Measurements from ENCODE around the gene ZNF777.

ZNF777 gene

DNA sequence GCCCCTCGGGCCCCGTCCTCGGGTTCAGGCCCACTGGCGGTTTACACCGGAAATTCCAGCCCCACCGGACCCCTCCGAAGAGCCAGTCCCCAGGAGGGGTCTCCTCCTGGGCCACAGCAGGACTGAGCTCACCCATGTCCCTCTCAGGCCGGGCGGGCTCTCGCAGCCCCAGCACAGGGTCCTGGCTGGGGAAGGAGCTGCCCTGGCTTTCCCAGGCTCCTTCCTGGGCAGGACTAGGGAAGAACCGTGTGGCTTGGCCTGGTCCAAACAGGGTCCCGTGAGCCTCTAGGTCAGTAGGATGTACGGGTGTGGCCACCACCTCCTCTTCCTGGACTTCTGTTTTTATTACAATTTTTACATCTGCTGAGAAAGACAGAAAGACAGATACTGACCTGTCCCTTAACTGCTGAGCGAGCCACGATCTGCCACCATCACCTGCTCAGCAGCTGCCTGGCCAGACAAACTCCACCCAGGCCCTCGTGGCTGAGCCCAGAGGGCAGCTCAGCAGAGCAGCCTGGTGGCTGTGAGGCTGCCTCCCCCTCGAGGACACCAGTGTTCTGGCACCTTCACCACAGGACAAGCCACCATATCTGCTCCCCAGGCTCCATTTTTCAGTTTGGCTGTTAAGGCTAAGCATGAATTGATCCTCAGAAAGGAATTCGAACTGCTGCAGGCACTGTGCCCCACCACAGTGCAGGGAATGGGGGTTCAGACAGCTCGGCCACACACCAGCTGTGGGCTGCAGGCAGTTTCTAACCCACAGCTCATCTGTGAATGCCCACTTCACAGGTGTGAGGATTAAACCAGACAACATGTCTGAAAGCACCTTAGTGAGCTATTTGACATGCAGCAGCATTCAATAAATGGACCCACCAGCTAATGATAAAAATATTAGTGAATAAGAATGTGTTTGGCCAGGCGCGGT, 14.5 kb upstream of the ZNF777 start:
- DNase-seq: no peak

DNA sequence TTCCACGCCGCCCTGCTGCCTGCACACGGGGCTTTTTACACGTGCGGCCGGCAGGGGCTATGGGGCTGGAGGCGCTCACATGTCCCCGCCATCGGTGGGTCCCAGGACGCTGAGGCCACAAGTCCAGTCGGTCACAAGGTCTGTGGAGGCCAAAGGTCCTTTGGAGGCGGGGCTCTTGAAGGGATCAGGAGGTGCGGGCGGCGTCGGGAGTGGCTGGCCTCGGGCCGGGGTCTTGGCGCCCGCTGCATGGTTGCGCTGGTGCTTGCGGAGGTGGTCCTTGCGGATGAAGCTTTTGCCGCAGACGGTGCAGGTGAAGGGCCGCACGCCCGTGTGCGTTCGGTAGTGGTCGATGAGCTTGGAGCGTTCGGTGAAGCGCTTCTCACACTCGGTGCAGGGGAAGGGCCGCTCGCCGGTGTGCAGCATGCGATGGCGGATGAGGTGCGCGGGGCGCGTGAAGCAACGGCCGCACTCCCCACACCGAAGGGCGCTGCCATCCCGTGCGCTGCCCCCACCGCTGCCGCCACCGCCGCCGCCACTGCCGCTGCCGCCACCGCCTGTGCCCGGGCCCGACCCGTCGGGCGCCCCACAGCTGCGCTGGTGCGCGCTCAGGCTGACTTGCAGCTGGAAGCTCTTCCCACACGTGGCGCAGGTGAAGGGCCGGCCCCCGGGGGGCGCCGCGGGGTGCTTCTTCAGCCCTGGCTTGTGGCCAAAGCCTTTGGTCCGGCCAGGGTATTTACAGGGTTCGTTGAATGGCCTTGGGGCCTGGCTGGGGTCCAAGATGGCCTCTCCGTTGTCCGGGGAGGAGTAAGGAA, 13.7 kb upstream of the ZNF777 start:
- no peak for DNase-seq

DNA sequence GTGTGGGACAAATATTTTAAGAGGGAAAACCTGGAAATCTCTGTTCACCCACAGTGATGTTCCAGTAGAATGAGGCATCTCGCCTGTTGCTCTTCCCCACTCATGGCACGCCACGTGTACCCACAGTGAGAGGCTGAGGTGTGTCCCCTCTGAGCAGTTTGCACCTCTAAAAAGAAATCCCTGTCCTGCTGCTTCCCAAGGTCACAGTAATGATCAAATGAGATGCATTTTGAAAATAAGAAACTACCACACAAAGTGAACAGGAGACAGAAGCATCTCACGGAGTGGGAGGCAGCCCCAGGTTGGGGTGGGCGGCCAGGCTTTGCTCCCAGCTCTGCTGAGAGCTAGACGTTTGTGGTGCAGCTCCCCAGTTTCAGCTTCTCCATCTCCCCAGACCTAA, 12.4 kb upstream of the ZNF777 start:
- no peak for DNase-seq

DNA sequence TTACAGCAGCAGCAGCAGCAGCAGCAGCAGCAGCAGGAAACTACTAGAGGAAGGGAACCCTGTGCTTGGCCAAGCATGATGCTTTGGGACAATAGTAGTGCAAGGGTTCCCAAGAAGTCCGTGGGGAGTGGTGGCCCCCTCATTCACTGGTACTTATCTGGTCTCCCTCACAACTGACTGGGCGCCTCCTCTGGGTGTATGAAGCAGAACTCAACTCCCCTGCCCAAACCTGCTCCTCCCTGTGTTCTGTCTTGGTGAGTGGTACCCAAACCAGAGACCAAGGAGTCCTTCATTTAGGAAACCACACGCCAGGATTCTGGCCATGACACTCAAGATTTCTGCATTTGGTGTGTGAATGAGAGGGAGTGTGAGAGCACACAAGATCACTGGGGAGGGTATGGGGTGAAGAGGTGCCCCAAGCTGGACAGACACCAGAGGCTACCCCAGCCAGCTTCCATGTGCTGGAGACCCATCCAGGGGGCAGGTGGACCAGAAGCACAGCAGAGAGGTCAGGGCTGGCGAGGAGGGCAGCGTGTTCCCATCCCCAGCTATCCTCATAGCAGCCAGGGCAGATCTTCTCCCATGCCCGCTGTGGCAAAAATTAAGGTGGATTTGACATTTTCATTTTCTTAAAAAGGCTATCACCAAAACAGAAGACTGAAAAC, 10.6 kb upstream of the ZNF777 start:
- no peak for DNase-seq

DNA sequence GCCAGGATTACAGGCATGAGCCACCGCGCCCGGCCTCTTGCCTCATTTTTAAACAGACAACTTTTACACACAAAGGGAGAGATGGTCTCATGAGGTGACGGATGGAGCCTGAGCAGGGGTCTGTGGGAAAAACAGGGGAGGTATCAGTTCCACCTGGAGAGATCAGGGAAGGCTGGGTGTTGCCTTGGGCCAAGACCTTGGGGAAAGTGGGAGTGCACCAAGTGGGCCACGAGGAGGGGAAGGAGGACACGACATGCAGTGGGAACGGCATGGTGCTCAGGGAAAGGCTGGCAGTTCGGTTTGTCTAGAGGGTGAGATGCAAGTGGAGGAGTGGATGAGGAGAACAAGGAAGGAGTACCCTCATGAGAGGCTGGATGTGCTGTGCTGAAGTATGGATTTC, 8.9 kb upstream of the ZNF777 start:
- DNase-seq: no peak

DNA sequence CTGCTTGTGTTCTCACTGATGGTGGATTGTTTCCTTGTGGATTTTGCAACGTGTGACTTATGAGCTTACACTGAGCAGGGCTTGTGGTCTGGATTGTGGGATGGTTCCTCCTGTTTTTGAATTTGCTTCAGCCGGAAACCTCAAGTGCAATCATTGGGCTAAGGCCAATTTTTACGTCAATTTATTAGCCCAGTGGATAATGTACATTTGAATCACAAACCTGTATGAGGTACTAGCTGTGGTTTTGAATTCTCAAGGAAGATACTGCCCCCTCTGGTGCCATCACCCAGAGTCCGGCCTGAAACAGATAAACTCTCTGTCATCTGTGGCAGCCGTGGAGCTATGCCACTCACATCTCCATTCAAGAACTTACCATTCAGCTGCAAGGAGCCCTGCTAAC, 7.3 kb upstream of the ZNF777 start:
- no peak for DNase-seq

DNA sequence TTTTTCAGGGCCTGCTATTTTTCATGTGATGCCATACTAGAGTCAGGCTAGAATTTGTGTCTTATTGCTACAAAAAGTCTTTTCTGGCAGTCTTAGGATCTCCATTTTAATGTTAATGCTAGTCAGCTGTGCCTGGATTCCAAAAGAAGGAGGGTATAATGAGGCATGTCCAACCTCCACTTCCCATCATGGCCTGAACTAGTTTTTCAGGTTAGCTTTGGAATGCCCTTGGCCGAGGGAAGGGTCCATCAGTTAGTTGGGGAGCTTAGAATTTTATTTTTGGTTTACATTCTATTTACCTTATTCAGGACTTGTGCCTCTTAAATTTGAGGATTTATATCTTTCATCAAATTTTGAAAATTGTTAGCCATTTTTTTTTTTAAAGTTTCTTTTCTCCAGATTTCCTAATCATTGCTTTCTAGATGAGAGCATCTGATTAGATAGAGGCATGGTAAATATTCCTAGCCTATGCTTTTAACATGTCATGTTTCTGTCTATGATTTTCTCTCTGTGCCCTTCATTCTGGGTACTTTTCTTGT, 6.5 kb upstream of the ZNF777 start:
- no peak for DNase-seq

DNA sequence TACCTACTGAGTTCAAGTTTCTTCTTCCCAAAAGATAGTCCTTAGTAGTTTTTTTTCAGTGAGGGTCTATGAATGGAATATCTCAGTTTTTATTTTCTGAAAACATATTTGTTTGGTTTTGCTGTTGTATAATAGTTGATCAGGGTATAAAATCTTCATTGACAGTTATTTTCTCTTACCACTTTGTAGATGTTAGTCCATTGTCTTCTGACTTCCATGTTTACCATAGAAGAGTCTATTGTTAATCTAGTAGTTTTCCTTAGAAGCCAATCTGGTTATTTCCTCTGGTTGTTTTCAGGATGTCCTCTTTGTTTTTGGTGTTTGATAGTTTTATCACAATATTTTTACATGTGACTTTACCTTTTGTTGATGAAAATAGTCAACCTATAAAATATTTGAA, 5.5 kb upstream of the ZNF777 start:
- DNase-seq: no peak

DNA sequence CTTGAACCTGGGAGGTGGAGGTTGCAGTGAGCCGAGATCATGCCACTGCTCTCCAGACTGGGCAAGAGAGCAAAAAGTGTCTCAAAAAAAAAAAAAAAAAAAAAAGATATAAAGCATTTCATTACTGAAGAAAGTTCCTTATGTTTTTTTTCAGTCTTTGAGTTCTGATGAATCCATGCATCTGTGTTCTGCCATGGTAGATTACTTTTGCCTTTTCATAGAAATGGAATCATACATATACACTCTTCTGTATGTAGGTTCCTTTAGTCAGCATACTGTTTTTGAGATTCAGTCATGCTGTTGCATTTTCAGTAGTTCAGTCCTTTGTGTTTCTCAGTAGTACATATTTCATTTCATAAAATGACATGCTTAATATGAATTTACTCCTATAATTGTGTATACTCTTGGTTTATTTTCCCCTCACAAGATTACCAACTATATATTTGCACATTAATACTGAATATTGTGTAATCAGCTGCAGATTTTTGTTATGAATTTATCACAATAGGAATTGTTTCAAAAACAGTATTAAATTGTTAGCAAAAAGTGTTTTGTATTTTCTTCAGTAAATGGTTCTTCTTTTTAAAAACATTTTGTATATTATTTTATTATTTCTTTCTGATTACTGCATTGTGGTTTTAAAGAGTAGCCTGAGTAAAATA, 2.8 kb upstream of the ZNF777 start:
- DNase-seq: no peak

DNA sequence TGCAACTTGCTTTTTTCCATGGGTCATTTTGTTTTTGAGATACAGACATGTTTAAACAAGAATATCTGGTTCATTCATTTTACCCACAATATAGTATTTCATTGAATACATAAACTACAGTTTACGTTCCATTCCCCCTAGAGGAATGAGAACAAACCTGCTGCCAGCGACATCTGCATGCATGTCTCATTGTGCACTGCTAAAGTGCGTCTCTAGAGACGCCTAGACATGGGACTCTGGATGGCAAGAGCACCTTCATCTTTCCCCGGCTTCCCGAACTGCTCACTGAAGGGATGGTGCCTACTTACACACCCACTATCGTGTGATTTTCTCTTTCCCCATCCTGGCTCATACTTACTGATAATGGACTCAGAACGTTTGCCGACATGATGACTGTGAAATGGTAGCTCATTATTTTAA, 1.2 kb upstream of the ZNF777 start:
- DNase-seq: no peak

DNA sequence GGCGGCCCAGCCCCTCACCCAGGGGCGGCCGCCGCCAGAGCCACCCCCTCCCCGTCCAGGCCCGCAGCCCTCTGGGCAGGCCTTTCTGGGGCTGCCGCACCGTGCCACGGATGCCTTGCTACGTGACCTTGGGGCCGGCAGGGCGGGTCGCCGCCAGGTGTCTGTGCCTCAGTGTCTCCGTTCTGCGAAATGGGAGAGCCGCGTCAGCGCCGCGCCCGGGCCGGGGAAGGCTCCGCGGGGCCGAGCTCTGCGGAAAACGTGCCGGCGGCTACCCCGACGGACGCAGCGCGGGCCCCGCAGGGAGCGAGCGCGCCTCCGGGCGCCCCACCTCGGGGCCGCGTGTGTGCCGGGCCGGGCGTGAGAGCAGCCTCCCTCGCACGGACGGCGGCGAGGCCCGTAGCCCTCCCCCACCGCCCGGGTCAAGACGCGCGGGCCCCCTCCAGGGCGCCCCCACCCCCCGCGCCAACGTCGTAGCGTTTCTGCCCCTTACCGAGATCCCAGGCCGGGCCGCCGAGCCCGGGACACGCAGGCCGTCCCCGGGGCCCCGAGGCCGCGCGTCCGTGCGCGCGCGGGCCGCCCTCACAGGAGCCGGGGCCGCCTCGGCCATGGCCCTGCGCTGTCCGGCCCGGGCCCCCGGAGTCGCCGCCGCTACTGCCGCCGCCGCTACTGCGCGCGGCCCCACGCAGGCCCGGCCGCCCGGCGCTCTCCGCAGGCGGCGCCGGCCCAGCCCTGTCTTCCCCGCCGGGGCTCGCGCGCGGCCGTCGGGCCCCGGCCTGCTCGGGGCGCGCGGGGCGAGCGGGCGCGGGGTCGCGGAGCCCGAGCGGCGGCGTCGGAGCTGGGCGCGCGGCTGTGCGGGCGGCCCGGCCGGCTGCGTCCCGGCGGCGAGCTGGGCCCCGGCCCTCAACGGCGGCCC, 1.1 kb downstream of the ZNF777 start:
- peak; percentile 58 for DNase-seq

DNA sequence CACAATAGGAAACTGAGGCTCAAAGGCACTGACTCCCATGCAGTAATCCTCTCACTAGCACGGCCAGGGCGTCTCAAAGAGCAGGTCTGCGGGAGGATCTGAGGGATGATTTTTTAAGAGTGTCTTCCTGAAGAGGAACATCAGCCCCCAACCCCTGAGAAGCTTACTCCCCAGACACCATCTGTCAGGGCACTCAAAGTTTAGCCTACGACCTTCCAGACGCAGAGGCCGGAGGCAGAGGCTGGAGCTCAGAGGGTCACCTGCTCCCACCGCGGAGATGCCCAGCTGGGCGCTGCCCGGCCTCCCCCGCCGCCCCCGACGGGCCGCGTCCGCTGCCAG, 1.7 kb downstream of the ZNF777 start:
- DNase-seq: no peak

DNA sequence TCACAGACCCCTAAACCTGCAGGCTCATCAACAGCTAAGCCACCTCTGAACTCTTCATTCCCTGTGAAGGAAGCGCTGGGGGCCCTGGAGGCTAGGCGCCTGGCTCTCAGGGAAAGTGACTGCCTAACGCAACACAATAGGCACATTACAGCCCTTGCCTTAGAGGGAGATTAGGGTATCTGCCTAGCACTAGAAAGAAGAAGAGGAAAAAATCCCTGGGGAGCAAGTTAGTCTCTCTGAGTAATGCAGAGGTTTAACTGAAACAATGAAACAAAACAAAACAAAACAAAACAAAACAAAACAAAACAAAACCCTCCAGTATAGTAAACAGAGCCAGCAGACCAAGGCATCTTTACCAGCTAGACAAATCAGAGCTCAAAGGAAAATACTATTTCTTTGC, 2.6 kb downstream of the ZNF777 start:
- DNase-seq: no peak

DNA sequence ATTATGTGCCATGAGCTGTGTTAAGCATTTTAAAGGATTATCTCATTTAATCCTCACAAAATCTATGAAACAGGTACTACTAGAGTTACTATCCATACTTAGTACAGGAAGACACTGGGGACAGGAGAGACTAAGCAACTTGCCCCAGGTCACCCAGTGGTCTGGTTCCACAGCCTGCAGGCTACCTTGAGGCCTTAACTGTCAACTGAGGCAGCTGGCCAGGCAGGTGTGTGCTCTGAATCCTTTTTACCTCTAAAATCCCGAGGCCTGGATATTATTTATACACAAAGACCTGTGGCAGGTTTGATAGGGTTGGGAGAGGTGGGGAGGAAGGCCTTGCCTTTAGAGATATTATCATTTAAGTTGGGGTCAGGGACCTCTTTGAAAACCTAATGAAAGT, 3.1 kb downstream of the ZNF777 start:
- DNase-seq: no peak

DNA sequence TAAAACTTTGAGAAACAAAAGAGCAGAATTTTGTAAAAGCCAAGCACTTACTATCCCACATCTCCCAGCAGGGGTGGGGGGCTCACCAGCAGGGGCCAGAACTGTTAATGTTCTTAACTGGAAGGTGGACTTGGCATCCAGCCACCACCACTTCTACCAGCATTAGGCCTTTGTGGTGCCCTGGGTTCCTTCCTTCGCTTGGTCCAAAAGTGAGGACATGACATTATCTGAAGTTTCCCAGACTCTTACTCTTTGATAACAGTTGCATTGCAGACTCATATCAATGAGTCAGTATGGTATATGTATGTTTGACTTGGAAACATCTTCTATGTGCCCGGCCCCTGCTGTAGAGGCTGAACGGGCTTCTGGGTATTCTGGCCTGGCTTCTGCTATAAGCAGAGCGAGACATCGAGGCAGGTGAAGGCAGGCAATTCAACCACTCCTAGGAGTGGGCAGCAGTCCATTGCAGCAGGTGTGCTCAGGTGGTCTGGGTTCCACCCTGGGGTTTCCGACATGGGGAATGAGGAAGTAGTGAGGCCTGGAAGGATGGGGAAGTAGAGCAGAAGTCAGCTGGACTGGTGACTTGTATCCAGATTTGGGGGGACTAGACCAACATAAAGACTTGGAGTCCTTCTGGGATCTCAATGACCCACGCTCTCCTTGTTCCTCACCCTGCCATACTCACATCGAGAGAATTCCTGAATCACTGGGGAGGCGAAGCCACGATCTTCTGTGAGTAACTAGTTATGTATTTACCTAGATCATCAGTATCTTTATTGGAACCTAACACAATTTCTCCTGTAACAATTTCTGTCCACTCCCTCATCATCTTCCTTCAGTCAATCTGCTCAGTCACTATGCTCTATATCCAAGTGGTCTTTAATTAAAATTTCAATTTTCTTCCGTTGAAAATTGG, 4.1 kb downstream of the ZNF777 start:
- DNase-seq: no peak

DNA sequence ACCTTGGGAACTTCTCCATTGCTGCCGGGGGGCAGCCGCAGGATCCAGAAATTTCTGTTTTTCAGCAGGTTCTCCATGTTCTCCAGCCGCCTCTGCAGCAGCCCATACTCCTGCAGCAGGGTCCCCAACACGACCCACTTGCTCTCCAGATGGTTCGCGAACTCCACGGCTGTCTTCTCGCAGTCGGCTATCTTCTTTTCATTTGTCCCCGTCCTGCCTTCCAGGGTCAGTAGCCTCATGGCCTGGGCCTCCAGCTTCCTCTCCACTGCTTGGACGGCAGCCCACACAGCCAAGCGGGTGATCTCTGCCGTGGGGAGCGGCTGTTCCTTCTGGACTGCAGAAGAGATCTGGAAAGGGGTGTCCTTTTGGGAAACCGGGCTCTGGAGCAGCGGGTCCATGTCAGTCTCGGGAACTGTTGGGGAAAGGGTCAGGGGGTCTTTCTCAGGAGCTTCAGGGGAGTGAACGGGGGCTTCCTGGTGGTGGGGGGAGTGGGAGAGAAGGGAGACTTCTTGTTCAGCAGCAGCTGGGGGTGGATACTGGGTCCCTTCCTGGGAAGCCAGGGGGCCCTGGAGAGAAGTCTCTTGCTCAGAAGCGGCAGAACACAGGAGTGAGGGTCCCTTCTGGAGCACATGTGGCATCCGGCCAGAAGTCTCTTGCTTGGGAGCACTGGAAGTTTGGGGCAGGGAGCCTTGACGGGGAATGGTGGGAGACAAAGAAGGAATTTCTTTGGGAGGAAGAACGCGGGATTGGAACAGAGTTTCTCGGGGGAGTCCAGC, 5.5 kb downstream of the ZNF777 start:
- DNase-seq: no peak

DNA sequence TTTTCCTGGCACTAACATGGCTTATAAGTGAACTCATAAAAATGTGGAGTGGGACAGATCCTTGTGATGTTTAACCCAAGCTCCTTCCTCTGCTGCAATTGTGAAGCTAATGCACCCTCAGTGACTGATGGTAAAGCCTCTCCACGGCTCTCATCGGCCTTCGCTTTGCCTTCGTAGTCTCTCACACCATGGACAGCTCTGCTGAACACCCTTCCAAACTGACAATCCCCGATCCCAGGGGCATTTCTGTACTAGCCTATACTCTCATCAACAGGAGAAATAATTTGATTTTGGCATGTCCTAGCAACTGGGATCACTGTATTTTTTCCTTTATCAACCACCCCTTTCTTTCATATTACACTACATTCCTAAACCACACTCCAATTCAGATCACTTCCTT, 6.1 kb downstream of the ZNF777 start:
- no peak for DNase-seq

DNA sequence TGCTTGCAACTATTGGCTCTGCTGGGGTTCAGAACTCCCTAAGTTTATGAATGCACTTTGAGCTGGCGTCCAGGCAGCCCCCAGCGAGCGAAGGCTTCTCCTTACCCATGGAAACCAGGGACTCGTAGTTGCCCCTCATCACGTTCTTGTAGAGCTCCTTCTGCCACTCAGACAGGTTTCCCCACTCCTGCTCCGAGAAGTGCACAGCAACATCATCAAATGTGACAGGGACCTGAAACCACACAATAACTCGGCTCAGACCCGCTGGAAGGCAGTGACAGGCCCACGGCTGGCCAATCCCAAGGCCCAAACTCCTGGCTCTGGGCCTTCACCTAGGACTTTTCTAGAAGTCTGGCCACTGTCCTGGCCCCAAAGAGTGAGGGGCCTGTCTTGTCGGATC, 6.9 kb downstream of the ZNF777 start:
- no peak for DNase-seq

DNA sequence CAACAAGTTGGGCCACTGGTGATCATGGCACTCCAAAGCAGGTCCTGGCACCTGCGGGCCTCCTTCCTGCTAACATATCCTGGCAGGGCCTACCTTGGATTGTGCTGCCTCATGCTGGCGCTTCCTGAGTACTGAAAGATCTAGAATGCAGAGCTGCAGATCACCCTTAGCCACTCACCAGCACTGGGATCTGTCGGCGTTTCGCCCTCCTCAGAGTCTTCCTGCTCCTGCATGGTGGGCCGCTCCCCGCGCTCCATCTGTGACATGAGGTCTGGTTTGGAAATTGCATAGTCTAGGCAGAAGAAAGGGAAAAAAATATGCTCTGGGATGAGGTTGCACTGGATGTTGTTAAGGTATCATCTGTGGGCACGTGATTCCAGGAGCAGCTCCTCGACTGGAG, 10.0 kb downstream of the ZNF777 start:
- DNase-seq: no peak

DNA sequence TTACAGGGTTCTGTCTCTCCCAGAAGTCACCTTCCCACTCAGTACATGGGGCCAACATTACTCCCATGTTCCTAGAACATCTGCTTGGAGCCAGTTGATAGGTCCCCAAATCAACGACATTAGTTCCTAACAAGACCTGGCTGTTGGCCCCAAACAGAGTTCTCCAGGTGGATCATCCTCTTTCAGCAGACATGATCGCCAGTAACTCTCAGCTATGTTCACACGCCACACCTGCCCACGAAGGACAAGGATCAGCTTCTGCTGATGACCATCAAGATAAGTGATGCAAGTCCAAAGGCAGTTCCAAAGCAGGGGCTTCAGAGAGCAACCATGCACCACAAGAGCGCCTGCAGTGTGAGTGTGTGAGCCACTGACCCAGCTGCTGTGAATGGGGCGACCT, 11.0 kb downstream of the ZNF777 start:
- DNase-seq: no peak
